ENCODE results near the gene CD82.
"Not testable (repeated sequence)": the region's sequence is repeated elsewhere in the genome, so short reads cannot be mapped to it uniquely, and the experiment has no call there.

Gene CD82

GRCh38 chr11:44659641-44660040, 94.2 kb downstream of the CD82 start:
- Histone ChIP-seq H3K9me3 (ENCODE audit: control insufficient read depth, insufficient read depth, low read length) (peaks cover 3% of the 10 kb centered on the region; the same call in 1 of the 2 replicates), H3K4me1 (ENCODE audit: insufficient read depth, low read length) (no peaks in the 10 kb centered on the region), H3K36me3 (ENCODE audit: insufficient read depth, low read length) (no peaks in the 10 kb centered on the region), H3K9ac (ENCODE audit: low read depth, low read length) (no peak overlapping the region)

- H3K9ac ChIP-seq (ENCODE audit: low read depth, low read length); H3K9me3 ChIP-seq (ENCODE audit: control insufficient read depth, insufficient read depth, low read length); H3K36me3 ChIP-seq (ENCODE audit: insufficient read depth, low read length); H3K4me1 ChIP-seq (ENCODE audit: insufficient read depth, low read length): not testable (repeated sequence)
Measured at GRCh38 chr11:44660535-44660934, 95.1 kb downstream of the CD82 start.

GRCh38 chr11:44661311-44661717, 95.9 kb downstream of the CD82 start:
- no peaks in the 10 kb centered on the region for H3K4me1 ChIP-seq (ENCODE audit: insufficient read depth, low read length)
- no peak overlapping the region for H3K9ac ChIP-seq (ENCODE audit: low read depth, low read length)
- peaks cover 3% of the 10 kb centered on the region; the same call in 1 of the 2 replicates for H3K9me3 ChIP-seq (ENCODE audit: control insufficient read depth, insufficient read depth, low read length)
- no peaks in the 10 kb centered on the region for H3K36me3 ChIP-seq (ENCODE audit: insufficient read depth, low read length)
